ENCODE results near the gene ZNF135. TPM values are rescaled to one million over a fixed set of nuclear protein-coding genes. Genes with fewer than 3 reads are reported as not detected.
A peak's percentile ranks its signal among the peaks of the same experiment; 100 is the strongest.

ZNF135 gene
- total RNA-seq, 1 donor from 2014 or later: 3.6 TPM

DNA sequence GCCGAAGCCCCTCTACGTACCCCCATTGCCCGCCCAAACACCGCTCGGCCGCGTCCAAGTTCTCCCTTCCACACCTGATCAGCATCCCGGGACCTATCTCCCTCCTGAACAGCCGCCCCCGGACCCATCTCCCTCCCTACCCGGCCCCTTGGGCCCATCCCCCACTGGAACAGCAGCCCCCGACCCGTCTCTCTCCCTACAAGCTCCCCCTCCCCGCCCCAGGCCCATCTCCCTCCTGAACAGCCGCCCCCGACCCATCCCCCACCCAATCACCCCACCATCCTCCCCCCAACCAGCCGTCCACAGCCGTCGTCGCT, 24.6 kb upstream of the ZNF135 start:
- Histone ChIP-seq H3K27me3 (ENCODE audit: low read depth) (peaks cover 4% of the 10 kb centered on the region), H3K27ac (no peak overlapping the region), H3K4me1 (no peaks in the 10 kb centered on the region), H3K9me3 (peaks cover 26% of the 10 kb centered on the region), H3K4me3 (peak overlapping the region; percentile 17), H3K36me3 (no peaks in the 10 kb centered on the region)
- intact Hi-C loops (cut with DNase I): no loop called here
- TF ChIP-seq, protein P1, sequence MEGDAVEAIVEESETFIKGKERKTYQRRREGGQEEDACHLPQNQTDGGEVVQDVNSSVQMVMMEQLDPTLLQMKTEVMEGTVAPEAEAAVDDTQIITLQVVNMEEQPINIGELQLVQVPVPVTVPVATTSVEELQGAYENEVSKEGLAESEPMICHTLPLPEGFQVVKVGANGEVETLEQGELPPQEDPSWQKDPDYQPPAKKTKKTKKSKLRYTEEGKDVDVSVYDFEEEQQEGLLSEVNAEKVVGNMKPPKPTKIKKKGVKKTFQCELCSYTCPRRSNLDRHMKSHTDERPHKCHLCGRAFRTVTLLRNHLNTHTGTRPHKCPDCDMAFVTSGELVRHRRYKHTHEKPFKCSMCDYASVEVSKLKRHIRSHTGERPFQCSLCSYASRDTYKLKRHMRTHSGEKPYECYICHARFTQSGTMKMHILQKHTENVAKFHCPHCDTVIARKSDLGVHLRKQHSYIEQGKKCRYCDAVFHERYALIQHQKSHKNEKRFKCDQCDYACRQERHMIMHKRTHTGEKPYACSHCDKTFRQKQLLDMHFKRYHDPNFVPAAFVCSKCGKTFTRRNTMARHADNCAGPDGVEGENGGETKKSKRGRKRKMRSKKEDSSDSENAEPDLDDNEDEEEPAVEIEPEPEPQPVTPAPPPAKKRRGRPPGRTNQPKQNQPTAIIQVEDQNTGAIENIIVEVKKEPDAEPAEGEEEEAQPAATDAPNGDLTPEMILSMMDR (IDR thresholded peaks at IDR 0.05): no peak
- no peak for ATAC-seq
- DNase-seq: no peak

DNA sequence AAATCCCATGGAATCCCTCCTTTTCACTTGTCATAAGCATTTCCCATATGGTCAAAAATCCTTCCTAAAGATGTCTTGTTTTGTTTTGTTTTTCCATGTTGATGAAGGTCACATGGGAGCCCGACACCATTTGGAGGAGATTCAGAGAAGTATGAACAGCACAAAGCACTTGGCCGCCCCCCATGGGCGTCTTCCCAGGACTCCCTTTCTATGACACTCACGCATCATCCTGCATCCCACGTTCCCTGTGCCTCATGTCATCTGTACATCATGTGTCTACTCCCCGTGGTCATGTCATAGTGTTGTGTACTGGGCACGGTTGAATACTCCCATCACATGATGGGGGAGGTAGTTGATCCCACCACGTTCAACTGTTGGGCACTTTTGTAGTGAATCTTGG, 23.2 kb upstream of the ZNF135 start:
- no peak overlapping the region for H3K27ac ChIP-seq
- no peak for ATAC-seq
- intact Hi-C loops (cut with DNase I): no loop called here
- no peaks in the 10 kb centered on the region for H3K36me3 ChIP-seq
- TF ChIP-seq, protein P1 (IDR thresholded peaks at IDR 0.05): no peak
- H3K4me1 ChIP-seq: no peaks in the 10 kb centered on the region
- DNase-seq: no peak
- no peak overlapping the region for H3K4me3 ChIP-seq
- peaks cover 4% of the 10 kb centered on the region for H3K27me3 ChIP-seq (ENCODE audit: low read depth)
- peaks cover 36% of the 10 kb centered on the region for H3K9me3 ChIP-seq

DNA sequence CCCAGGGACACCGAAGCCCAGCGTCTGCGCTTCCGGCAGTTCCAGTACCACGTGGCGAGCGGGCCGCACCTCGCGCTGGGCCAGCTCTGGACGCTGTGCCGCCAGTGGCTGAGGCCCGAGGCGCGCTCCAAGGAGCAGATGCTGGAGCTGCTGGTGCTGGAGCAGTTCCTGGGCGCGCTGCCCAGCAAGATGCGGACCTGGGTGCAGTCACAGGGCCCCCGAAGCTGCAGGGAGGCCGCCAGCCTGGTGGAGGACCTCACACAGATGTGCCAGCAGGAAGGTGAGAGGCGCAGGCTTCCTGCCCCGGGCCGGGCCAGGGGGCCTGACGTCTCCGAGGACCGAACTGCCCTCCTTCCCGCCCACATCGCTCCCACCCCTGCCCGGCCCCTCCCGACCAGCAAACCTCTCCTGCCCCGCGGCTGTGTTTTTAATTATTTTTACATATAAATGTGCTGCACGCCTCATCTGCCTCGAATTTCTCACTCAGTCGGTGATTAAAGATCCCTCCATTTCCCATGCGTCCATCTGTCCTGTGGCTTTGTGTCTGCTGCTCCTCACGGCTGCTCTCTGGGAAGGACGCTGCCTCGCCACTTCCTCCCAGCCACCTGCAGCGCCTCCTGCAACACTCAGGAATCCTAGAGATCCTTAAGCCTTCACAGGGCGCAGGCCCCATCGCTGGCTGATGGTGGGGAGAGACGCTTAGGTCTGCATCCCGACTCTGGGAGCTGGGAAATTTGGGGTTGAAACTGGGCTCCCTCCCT, 21.0 kb upstream of the ZNF135 start:
- Histone ChIP-seq H3K9me3 (peaks cover 39% of the 10 kb centered on the region), H3K27ac (no peak overlapping the region), H3K4me3 (no peak overlapping the region), H3K4me1 (no peaks in the 10 kb centered on the region), H3K36me3 (no peaks in the 10 kb centered on the region), H3K27me3 (ENCODE audit: low read depth) (peaks cover under 1% of the 10 kb centered on the region)
- TF ChIP-seq, protein P1 (IDR thresholded peaks at IDR 0.05): no peak
- intact Hi-C loops (cut with DNase I): no loop called here
- ATAC-seq (no peak), DNase-seq (no peak)

DNA sequence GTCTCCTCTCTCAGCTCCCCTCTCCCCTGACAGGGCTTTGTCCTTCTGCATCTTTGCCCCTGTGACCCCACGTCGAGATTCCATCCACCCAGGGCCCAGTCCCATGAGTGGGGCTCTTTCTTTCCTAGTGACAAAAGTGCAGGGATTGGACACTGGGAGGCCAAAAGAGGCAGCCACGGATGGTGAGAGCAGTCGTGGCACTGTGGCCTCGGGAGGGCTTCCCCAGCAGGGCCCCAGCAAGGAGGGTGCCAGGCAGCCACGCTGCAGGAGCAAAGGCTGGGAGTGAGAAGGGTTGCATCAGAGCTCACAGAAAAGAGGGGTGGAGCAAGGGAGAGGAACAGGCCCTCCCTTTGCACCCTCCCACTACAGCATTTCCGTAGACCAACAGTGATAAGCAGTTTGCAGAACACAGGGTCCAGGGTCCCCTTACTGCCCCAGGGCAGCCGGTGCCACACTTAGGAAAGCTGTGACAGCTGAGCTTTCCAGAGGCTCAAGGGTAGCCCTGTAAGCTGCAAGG, 20.3 kb upstream of the ZNF135 start:
- ATAC-seq (no peak), DNase-seq (no peak)
- H3K4me1 ChIP-seq: no peaks in the 10 kb centered on the region
- no peak overlapping the region for H3K4me3 ChIP-seq
- no peaks in the 10 kb centered on the region for H3K27me3 ChIP-seq (ENCODE audit: low read depth)
- H3K27ac ChIP-seq: no peak overlapping the region
- H3K36me3 ChIP-seq: no peaks in the 10 kb centered on the region
- TF ChIP-seq, protein P1 (IDR thresholded peaks at IDR 0.05): no peak
- intact Hi-C loops (cut with DNase I): no loop called here
- peaks cover 40% of the 10 kb centered on the region for H3K9me3 ChIP-seq

DNA sequence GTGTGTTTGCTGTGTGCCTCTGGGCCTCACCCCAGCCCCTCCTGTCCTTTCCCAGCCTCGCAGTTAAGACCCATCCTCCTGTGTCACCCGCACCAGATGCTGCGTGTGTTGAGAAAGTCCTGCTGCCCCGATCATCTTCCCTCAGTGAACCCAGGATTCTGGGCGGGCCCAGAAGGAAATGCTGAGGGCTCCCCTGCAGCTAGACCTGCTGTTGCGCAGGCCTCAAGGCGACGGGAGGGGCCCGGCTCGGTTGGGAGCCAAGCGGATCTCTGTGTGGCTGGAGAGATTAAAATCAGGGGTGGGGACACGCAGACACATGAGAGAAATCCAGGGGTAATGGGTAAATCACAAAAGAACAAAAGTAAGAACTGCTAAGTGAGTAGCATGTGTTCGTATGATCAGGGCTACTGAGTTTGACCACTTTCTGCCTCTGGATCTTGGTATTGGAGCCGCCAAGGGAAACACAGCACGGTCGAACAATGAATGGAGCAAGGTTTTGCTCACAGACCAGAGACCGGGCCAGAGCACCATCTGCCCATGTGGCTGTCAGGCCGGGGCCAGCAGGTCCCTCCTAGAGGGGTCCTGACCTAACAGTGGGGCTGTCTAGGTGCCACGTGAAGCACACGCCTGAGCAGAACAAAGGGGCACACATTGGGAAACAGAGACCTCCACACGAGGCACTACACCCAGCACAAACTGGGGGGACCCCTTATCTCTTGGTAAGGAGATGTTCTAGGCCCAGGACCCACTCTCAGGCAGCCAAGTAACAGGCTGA, 18.1 kb upstream of the ZNF135 start:
- ATAC-seq (no peak), DNase-seq (no peak)
- Histone ChIP-seq H3K4me3 (no peak overlapping the region), H3K27ac (no peak overlapping the region), H3K36me3 (no peaks in the 10 kb centered on the region), H3K4me1 (no peaks in the 10 kb centered on the region), H3K9me3 (peaks cover 57% of the 10 kb centered on the region), H3K27me3 (ENCODE audit: low read depth) (no peaks in the 10 kb centered on the region)
- TF ChIP-seq, protein P1 (IDR thresholded peaks at IDR 0.05): no peak
- intact Hi-C loops (cut with DNase I): no loop called here
